Stomach (tissue), 4 donors: ENCODE data around the gene IL16.

Source experiments
- EP300 ChIP-seq: sonication (generic); formaldehyde crosslinking; IDR thresholded peaks from one replicate; pipeline ENCODE4 v1.6.1; 2017; ENCODE audit warnings: antibody characterized with exemption
- POLR2A ChIP-seq, 4 donors: fragments of 450-650 bp; IDR thresholded peaks; one replicate each; pipeline ENCODE4 v1.6.1; 2016; ENCODE audit warnings: antibody characterized with exemption in 4 of 4, control low read depth in 2 of 4, mild to moderate bottlenecking in 1 of 4, moderate library complexity in 1 of 4
- POLR2AphosphoS5 ChIP-seq, 3 donors: sonication (generic); formaldehyde crosslinking; IDR thresholded peaks; one replicate each; pipeline ENCODE4 v1.6.1; 2016; ENCODE audit warnings: antibody characterized with exemption in 3 of 3
- TF ChIP-seq, protein P1 (sequence below), 7 experiments: fragments of 450-650 bp in 4 of 7; fragments of 200-600 bp in 3 of 7; sonication (generic) in 3 of 7; IDR thresholded peaks; one replicate each; pipeline ENCODE4 v1.5.1; 2016 to 2019; ENCODE audit warnings: antibody characterized with exemption in 7 of 7, control low read depth in 2 of 7, mild to moderate bottlenecking in 1 of 7

DNA sequence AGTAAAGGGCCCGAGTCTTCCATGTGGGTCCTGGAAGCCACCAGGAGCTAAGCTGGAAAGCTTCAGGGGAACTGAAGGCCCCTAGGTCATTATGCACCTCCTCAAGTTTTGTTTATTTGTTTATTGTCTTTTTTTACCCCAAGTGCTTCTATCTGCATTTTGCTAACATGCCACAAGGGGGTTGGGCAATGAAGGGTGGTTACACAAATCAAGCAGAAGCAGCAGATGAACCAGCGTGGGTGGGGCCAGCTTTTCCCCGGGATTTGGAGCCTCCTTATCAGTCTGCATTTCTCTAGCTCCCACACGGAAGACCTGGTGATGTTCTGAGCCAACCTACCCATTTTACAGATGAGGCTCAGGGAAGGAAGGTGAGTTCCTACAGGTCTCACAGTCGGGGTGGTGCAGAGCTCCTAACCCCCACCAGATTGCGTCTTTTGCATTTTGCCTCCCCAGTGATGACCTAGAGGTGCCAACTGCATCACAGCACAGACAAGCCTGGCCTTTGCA lies 160.6 kb downstream of the IL16 start:
- TF ChIP-seq POLR2AphosphoS5 (IDR thresholded peaks at IDR 0.05) (no peak), EP300 (no peak), POLR2A (IDR thresholded peaks at IDR 0.05) (no peak)
- TF ChIP-seq, protein P1, sequence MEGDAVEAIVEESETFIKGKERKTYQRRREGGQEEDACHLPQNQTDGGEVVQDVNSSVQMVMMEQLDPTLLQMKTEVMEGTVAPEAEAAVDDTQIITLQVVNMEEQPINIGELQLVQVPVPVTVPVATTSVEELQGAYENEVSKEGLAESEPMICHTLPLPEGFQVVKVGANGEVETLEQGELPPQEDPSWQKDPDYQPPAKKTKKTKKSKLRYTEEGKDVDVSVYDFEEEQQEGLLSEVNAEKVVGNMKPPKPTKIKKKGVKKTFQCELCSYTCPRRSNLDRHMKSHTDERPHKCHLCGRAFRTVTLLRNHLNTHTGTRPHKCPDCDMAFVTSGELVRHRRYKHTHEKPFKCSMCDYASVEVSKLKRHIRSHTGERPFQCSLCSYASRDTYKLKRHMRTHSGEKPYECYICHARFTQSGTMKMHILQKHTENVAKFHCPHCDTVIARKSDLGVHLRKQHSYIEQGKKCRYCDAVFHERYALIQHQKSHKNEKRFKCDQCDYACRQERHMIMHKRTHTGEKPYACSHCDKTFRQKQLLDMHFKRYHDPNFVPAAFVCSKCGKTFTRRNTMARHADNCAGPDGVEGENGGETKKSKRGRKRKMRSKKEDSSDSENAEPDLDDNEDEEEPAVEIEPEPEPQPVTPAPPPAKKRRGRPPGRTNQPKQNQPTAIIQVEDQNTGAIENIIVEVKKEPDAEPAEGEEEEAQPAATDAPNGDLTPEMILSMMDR (IDR thresholded peaks at IDR 0.05) = no peak
